OCI-LY7 (cell line): ENCODE results near the gene ACAP1. TPM values are rescaled to one million over a fixed set of nuclear protein-coding genes. Genes with fewer than 3 reads are reported as not detected.
A peak's percentile ranks its signal among the peaks of the same experiment; 100 is the strongest.

ENCODE experiments used
- BruUV-seq: library from RNA; stranded (reverse); fragments of 400-500 nt; replicated peaks from 2 replicates; lab custom pipeline; 2021; lab: Mats Ljungman, UMichigan
- CTCF ChIA-PET: fragments of 300-600 bp; sonication (Branson Sonifier 250); formaldehyde crosslinking; loops from one replicate; lab custom pipeline; 2022; ENCODE audit warnings: antibody characterized with exemption; ENCODE audit not compliant: unreplicated experiment; lab: Charles Lee
- POLR2A ChIA-PET: fragments of 300-600 bp; sonication (Branson Sonifier 250); formaldehyde crosslinking; loops from one replicate; lab custom pipeline; 2022; ENCODE audit warnings: antibody characterized with exemption; lab: Charles Lee
- DNase-seq: peaks from one replicate; pipeline ENCODE4 v3.0.0-alpha.2; 2015; ENCODE audit warnings: low spot score
- H2AFZ ChIP-seq: fragments of 200-600 bp; sonication (generic), shearing (Covaris generic); 2 replicates; pipeline ENCODE4 v1.6.1; 2014; ENCODE audit warnings: mild to moderate bottlenecking, antibody characterized with exemption, low read length, moderate library complexity
- H3K27ac ChIP-seq: fragments of 200-600 bp; sonication (generic); 2 replicates; pipeline ENCODE4 v1.5.1; 2014; ENCODE audit warnings: mixed run types, low read depth, mild to moderate bottlenecking, moderate library complexity, low read length, inconsistent platforms; ENCODE audit not compliant: poor library complexity, severe bottlenecking
- H3K36me3 ChIP-seq: fragments of 200-600 bp; sonication (generic); 2 replicates; pipeline ENCODE4 v1.6.1; 2014; ENCODE audit warnings: mild to moderate bottlenecking, antibody characterized with exemption, low read length, moderate library complexity, mixed read lengths; ENCODE audit not compliant: insufficient read depth
- H3K4me1 ChIP-seq: fragments of 200-600 bp; sonication (generic); 2 replicates; pipeline ENCODE4 v1.5.1; 2014; ENCODE audit warnings: mild to moderate bottlenecking, low read length; ENCODE audit not compliant: insufficient read depth, poor library complexity, severe bottlenecking
- H3K4me2 ChIP-seq: fragments of 200-600 bp; sonication (generic); 2 replicates; pipeline ENCODE4 v1.6.1; 2014; ENCODE audit warnings: mild to moderate bottlenecking, low read length
- H3K4me3 ChIP-seq: fragments of 200-600 bp; sonication (generic); 2 replicates; pipeline ENCODE4 v1.5.1; 2014; ENCODE audit warnings: mild to moderate bottlenecking, low read depth, low read length; ENCODE audit not compliant: poor library complexity, severe bottlenecking
- H3K79me2 ChIP-seq: fragments of 200-600 bp; sonication (generic); 2 replicates; pipeline ENCODE4 v1.6.1; 2016; ENCODE audit warnings: low read depth, mild to moderate bottlenecking, low read length, moderate library complexity, mixed read lengths; ENCODE audit not compliant: insufficient read depth
- H3K9me2 ChIP-seq: fragments of 200-600 bp; sonication (generic); 2 replicates; pipeline ENCODE4 v1.6.1; 2016; ENCODE audit warnings: mild to moderate bottlenecking, low read length, mixed read lengths; ENCODE audit not compliant: insufficient read depth
- H3K9me3 ChIP-seq: fragments of 200-600 bp; sonication (generic); 2 replicates; pipeline ENCODE4 v1.6.1; 2014; ENCODE audit warnings: mild to moderate bottlenecking, mixed run types, low read length, mixed read lengths
- H4K20me1 ChIP-seq: fragments of 200-600 bp; sonication (generic); 2 replicates; pipeline ENCODE4 v1.6.1; 2014; ENCODE audit warnings: mild to moderate bottlenecking, antibody characterized with exemption, low read length, moderate library complexity, mixed read lengths; ENCODE audit not compliant: insufficient read depth
- EZH2phosphoT487 ChIP-seq: fragments of 200-600 bp; sonication (generic); IDR thresholded peaks from 2 replicates; pipeline ENCODE4 v1.6.1; 2018; ENCODE audit warnings: low read depth, borderline replicate concordance, mild to moderate bottlenecking, mixed run types, antibody characterized with exemption, low read length, moderate library complexity, mixed read lengths
- intact Hi-C: fragments of 100-400 bp; cut with micrococcal nuclease; formaldehyde crosslinking; loops from one replicate; pipeline ENCODE4 v1.10.0; 2022; ENCODE audit not compliant: unreplicated experiment
- total RNA-seq, 2 experiments: library from RNA; depleted of rRNA in 1 of 2; stranded (reverse); fragments of >200 nt in 1 of 2; shearing (Covaris generic) in 1 of 2; gene quantifications; 2 replicates each; pipeline ENCODE4 v1.2.3, GENCODE V29; 2014 to 2022
- TF ChIP-seq, protein P1 (sequence below): fragments of 200-600 bp; sonication (generic); conservative IDR thresholded peaks from 2 replicates; pipeline ENCODE4 v1.5.1; 2014; ENCODE audit warnings: mild to moderate bottlenecking, antibody characterized with exemption, low read length, moderate library complexity, mixed read lengths

The ACAP1 gene
- total RNA-seq, 2 experiments from 2014 or later = 117 to 259 TPM

DNA sequence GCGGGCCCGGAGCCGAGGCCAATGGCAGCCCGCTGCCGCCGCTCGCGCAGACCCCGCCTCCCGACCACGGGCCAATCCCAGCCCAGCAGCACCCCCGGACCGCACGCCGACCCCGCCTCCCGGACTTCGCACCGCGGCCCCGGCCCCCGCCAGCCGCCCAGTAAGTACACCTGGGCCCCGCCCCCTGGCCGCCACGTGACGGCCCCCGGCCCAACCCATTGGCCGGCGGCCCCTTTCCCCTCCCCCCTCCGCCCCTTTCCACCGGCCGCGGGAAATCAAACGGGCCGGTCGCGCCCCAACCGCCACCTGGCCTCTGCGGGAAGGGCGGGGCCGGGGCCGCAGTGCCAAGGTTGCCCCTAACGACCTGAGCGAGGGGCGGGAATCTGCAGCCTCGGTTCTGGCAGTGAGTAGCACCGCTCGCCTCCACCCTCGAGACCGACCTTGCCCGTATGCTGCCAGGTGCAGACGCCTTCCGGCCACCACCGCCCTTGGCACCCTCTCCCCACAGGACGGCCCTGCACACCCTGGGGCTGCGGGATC lies 41.6 kb upstream of the ACAP1 start, which contains the start of gene YBX2:
Gene YBX2 (minus strand): TSS at position 26 of the 540 bp plus-strand sequence. CDS start 139 bp downstream, outside the sequence.
- BruUV-seq = no TSS peak
- Histone ChIP-seq H3K9me3 (no peaks in the 10 kb centered on the region), H3K4me3 (peak within 1 kb of the TSS; percentile 70), H3K79me2 (no peaks in the 10 kb centered on the region), H3K27ac (peak within 1 kb of the TSS; percentile 66), H2AFZ (peak within 1 kb of the TSS; percentile 65), H3K4me2 (peak within 1 kb of the TSS; percentile 78), H3K9me2 (no peaks in the 10 kb centered on the region), H4K20me1 (no peaks in the 10 kb centered on the region), H3K4me1 (peaks cover 35% of the 10 kb centered on the region), H3K36me3 (no peaks in the 10 kb centered on the region)
- DNase-seq = peak; percentile 94
- POLR2A ChIA-PET = no interaction called here
- intact Hi-C loops = loop anchor here (5.0 kb wide), 1 partner anchor 247 kb away; no protein-coding TSS in a partner anchor
- CTCF ChIA-PET = no interaction called here
- TF ChIP-seq, protein P1, sequence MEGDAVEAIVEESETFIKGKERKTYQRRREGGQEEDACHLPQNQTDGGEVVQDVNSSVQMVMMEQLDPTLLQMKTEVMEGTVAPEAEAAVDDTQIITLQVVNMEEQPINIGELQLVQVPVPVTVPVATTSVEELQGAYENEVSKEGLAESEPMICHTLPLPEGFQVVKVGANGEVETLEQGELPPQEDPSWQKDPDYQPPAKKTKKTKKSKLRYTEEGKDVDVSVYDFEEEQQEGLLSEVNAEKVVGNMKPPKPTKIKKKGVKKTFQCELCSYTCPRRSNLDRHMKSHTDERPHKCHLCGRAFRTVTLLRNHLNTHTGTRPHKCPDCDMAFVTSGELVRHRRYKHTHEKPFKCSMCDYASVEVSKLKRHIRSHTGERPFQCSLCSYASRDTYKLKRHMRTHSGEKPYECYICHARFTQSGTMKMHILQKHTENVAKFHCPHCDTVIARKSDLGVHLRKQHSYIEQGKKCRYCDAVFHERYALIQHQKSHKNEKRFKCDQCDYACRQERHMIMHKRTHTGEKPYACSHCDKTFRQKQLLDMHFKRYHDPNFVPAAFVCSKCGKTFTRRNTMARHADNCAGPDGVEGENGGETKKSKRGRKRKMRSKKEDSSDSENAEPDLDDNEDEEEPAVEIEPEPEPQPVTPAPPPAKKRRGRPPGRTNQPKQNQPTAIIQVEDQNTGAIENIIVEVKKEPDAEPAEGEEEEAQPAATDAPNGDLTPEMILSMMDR = no peak
- TF ChIP-seq EZH2phosphoT487 = no peak

DNA sequence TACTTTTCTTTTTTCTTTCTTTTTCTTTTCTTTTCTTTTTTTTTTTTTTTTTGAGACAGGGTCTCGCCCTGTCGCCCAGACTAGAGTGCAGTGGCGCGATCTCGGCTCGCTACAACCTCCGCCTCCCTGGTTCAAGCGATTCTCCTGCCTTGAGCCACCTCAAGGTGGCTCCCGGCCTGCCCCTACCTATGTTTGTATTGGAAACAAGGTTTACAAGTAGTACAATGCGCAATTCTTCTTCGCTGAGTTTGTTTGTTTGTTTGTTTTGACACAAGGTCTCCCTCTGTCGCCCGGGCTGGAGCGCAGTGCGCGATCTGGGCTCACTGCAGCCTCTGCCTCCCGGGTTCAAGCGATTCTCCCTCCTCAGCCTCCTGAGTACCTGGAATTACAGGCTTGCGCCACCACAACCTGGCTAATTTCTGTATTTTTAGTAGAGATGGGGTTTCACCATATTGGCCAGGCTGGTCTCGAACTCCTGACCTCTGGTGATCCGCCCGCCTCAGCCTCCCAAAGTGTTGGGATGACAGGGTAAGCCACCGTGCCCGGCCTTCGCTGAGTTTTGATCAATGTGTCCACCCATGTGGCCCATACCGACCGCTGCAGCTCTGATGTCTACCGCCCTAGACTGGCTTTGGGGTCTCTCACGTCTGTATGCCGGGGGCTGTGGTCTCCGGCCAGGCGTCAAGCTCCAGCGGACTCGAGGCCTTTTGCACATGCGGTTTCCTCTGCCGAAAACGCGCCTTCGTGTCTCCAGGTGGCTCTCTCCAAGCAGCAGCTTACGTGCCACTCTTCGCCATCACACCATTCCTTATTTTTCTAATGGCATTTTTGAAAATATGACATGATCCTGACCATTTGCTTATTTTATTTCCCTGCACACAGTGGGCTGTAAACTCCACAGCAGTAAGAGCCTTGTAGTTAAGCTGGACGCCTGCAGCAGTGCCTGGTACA lies 40.8 kb upstream of the ACAP1 start:
- peak overlapping the region; percentile 78 for H3K4me2 ChIP-seq

More for the DNA sequence above, 40.8 kb upstream of the ACAP1 start:
- DNase-seq = peak; percentile 49
- no peaks in the 10 kb centered on the region for H4K20me1 ChIP-seq
- ChIA-PET CTCF (interaction anchor here (0.6 to 1.2 kb wide), 2 partner anchors 27 to 34 kb away, joined by 3 read pairs; no protein-coding TSS in a partner anchor), POLR2A (interaction anchor here (1.5 kb wide), 1 partner anchor 10 kb away, joined by 7 read pairs; no protein-coding TSS in a partner anchor)
- H3K79me2 ChIP-seq = no peaks in the 10 kb centered on the region
- H2AFZ ChIP-seq = peak overlapping the region; percentile 66
- no peaks in the 10 kb centered on the region for H3K9me2 ChIP-seq
- H3K27ac ChIP-seq = peak overlapping the region; percentile 66
- H3K4me3 ChIP-seq = peak overlapping the region; percentile 70
- peaks cover 35% of the 10 kb centered on the region for H3K4me1 ChIP-seq
- BruUV-seq = no TSS peak
- intact Hi-C loops = loop anchor here (1.0 to 5.0 kb wide), 3 partner anchors 15 to 248 kb away; no protein-coding TSS in a partner anchor
- TF ChIP-seq EZH2phosphoT487 = no peak
- TF ChIP-seq, protein P1 = peak; percentile 50
- no peaks in the 10 kb centered on the region for H3K9me3 ChIP-seq
- H3K36me3 ChIP-seq = no peaks in the 10 kb centered on the region
